Measurements from ENCODE around the gene FN1. TPM values are rescaled to one million over a fixed set of nuclear protein-coding genes. Genes with fewer than 3 reads are reported as not detected.
"Not testable (repeated sequence)": the region's sequence is repeated elsewhere in the genome, so short reads cannot be mapped to it uniquely, and the experiment has no call there.

The FN1 gene
- total RNA-seq, 1 experiment from 2014 or later = 564 TPM

GRCh38 chr2:215313255-215313613, 122.6 kb downstream of the FN1 start:
- CTCF ChIA-PET = interaction anchor here (1.2 kb wide), 1 partner anchor 12 kb away, joined by 4 read pairs; no protein-coding TSS in a partner anchor
- TF ChIP-seq, protein P1, sequence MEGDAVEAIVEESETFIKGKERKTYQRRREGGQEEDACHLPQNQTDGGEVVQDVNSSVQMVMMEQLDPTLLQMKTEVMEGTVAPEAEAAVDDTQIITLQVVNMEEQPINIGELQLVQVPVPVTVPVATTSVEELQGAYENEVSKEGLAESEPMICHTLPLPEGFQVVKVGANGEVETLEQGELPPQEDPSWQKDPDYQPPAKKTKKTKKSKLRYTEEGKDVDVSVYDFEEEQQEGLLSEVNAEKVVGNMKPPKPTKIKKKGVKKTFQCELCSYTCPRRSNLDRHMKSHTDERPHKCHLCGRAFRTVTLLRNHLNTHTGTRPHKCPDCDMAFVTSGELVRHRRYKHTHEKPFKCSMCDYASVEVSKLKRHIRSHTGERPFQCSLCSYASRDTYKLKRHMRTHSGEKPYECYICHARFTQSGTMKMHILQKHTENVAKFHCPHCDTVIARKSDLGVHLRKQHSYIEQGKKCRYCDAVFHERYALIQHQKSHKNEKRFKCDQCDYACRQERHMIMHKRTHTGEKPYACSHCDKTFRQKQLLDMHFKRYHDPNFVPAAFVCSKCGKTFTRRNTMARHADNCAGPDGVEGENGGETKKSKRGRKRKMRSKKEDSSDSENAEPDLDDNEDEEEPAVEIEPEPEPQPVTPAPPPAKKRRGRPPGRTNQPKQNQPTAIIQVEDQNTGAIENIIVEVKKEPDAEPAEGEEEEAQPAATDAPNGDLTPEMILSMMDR (IDR thresholded peaks at IDR 0.05; ENCODE audit: unreplicated experiment) = no peak
- Mint-ChIP-seq H3K4me1 (ENCODE audit: insufficient read depth, unreplicated experiment) (peaks cover 13% of the 10 kb centered on the region), H3K27me3 (ENCODE audit: insufficient read depth, unreplicated experiment) (no peaks in the 10 kb centered on the region), H3K27ac (ENCODE audit: low read depth, unreplicated experiment) (peak overlapping the region; percentile 88), H3K4me3 (ENCODE audit: unreplicated experiment) (peak overlapping the region; percentile 83), H3K36me3 (ENCODE audit: insufficient read depth, unreplicated experiment) (peaks cover 38% of the 10 kb centered on the region), H3K9me3 (ENCODE audit: unreplicated experiment) (no peaks in the 10 kb centered on the region)
- intact Hi-C loops (cut with micrococcal nuclease) = loop anchor here (5.0 kb wide), 2 partner anchors 41 to 351 kb away; no protein-coding TSS in a partner anchor
- no peak for DNase-seq (ENCODE audit: unreplicated experiment)
- POLR2A ChIA-PET = interaction anchor here (1.5 to 2.3 kb wide), 2 partner anchors 176 to 256 kb away, joined by 5 to 12 read pairs; no protein-coding TSS in a partner anchor
- no TSS peak for BruUV-seq (replicated peaks)

DNA sequence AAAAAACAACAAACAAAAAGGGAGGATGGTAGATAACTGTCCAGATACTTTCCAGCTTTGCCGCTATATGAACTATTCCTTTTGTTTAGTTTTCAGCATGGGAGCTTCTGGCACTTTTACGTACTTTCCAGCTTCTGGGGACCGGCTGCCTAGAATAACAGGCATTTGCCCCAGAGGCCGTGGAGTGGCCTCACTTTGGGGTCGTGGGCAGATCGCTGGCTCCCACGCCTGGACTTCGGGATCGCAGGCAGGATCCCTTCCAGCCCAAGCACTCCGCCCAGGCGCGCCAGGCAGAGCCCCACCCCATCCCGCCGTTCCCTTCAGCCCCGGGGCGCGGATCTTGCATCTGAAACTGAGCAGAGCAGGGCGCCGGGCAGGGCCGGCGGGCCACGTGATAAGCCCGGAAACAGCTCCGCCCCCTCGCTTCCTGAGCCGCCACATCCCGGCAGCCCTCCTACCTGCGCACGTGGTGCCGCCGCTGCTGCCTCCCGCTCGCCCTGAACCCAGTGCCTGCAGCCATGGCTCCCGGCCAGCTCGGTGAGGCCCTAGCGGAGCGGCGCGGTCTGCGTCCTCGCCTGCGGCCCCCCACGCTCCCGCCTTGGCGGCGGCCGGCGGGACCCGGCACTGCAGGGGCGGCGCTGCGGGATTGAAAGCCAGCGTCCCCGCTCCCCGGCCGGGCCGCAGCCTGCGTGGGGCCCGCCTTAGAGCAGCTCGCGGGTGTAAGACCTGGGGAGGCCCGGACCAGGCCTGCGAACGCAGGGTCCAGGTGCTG, 124.1 kb downstream of the FN1 start, which contains the start of gene ATIC:
Gene ATIC, plus strand, starts transcription at position 435 of the 772 bp plus-strand sequence. Its CDS starts 84 bp downstream, at position 519.
- ChIA-PET CTCF (interaction anchor here (0.6 to 1.2 kb wide), 7 partner anchors 13 to 620 kb away, joined by 3 to 4 read pairs (median 3); no protein-coding TSS in a partner anchor), POLR2A (interaction anchor here (0.5 to 2.3 kb wide), 22 partner anchors 8 to 1167 kb away, joined by 3 to 12 read pairs (median 3); no protein-coding TSS in a partner anchor)
- Mint-ChIP-seq H3K27ac (ENCODE audit: low read depth, unreplicated experiment) (peak within 1 kb of the TSS; percentile 88), H3K36me3 (ENCODE audit: insufficient read depth, unreplicated experiment) (peaks cover 25% of the 10 kb centered on the region), H3K4me3 (ENCODE audit: unreplicated experiment) (peak within 1 kb of the TSS; percentile 83), H3K9me3 (ENCODE audit: unreplicated experiment) (no peaks in the 10 kb centered on the region), H3K4me1 (ENCODE audit: insufficient read depth, unreplicated experiment) (peaks cover 13% of the 10 kb centered on the region), H3K27me3 (ENCODE audit: insufficient read depth, unreplicated experiment) (no peaks in the 10 kb centered on the region)
- TF ChIP-seq, protein P1 (IDR thresholded peaks at IDR 0.05; ENCODE audit: unreplicated experiment) = no peak
- peak; percentile 97 for DNase-seq (ENCODE audit: unreplicated experiment)
- no TSS peak for BruUV-seq (replicated peaks)
- intact Hi-C loops (cut with micrococcal nuclease) = loop anchor here (5.0 kb wide), 2 partner anchors 40 to 350 kb away; no protein-coding TSS in a partner anchor

DNA sequence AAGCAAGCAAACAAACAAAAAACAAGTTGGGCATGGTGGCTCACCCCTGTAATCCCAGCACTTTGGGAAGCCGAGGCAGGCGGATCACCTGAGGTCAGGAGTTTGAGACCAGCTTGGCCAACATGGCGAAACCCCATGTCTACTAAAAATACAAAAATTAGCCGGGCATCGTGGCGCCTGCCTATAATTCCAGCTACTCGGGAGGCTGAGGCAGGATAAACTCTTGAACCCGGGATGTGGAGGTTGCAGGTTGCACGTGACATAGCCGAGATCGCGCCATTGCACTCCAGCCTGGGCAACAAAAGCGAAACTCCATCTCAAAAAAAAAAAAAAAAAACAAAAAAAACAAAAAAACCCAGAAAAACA, 124.6 kb downstream of the FN1 start:
- ChIA-PET CTCF (interaction anchor here (0.7 to 0.8 kb wide), 2 partner anchors 610 to 621 kb away, joined by 3 read pairs; no protein-coding TSS in a partner anchor), POLR2A (interaction anchor here (0.5 to 2.3 kb wide), 14 partner anchors 9 to 770 kb away, joined by 3 to 12 read pairs (median 4); no protein-coding TSS in a partner anchor)
- peaks cover 13% of the 10 kb centered on the region for H3K4me1 Mint-ChIP-seq (ENCODE audit: insufficient read depth, unreplicated experiment)
- H3K27me3 Mint-ChIP-seq (ENCODE audit: insufficient read depth, unreplicated experiment); DNase-seq (ENCODE audit: unreplicated experiment); H3K9me3 Mint-ChIP-seq (ENCODE audit: unreplicated experiment): not testable (repeated sequence)
- H3K27ac Mint-ChIP-seq (ENCODE audit: low read depth, unreplicated experiment) = peak overlapping the region; percentile 51
- TSS peak; percentile 77 for BruUV-seq (replicated peaks)
- intact Hi-C loops (cut with micrococcal nuclease) = loop anchor here (5.0 kb wide), 2 partner anchors 39 to 349 kb away; no protein-coding TSS in a partner anchor
- H3K4me3 Mint-ChIP-seq (ENCODE audit: unreplicated experiment) = peak overlapping the region; percentile 83
- peaks cover 25% of the 10 kb centered on the region for H3K36me3 Mint-ChIP-seq (ENCODE audit: insufficient read depth, unreplicated experiment)

Other genes starting within 250 kb of the FN1 start
- gene ATIC, start 124.0 kb downstream of the FN1 start, total RNA-seq (2022) = 216 and 297 TPM in 2 replicates